Heart left ventricle (tissue), 16 donors: ENCODE data around the gene ERBB4. TPM values are rescaled to one million over a fixed set of nuclear protein-coding genes. Genes with fewer than 3 reads are reported as not detected.
"Not testable (repeated sequence)": the region's sequence is repeated elsewhere in the genome, so short reads cannot be mapped to it uniquely, and the experiment has no call there.

Experiments
- ATAC-seq, 4 donors: fragments of 200-7000 bp; cut with Tn5 transposase; one replicate each; pipeline ENCODE4 v1.9.1; 2020 to 2022; ENCODE audit warnings: moderate library complexity in 4 of 4, mild to moderate bottlenecking in 3 of 4, moderate number of reproducible peaks in 1 of 4
- DNase-seq, 5 donors: peaks; one replicate each; pipeline ENCODE4 v3.0.0-alpha.2; 2020
- H3K27ac ChIP-seq, 12 donors: fragments of 200-600 bp; sonication (generic) in 4 of 12; one replicate each; pipeline versions ENCODE4 v1.5.0 to v1.8.0; 2016 to 2022; ENCODE audit warnings: mild to moderate bottlenecking in 2 of 12
- H3K27me3 ChIP-seq, 9 donors: fragments of 200-600 bp; sonication (generic) in 2 of 9; one replicate each; pipeline versions ENCODE4 v1.5.1 to v1.8.0; 2016 to 2022; ENCODE audit warnings: mild to moderate bottlenecking in 3 of 9
- H3K36me3 ChIP-seq, 9 donors: fragments of 200-600 bp; sonication (generic) in 2 of 9; one replicate each; pipeline versions ENCODE4 v1.5.0 to v1.8.0; 2018 to 2022; ENCODE audit warnings: mild to moderate bottlenecking in 2 of 9
- H3K4me1 ChIP-seq, 12 donors: fragments of 200-600 bp; sonication (generic) in 4 of 12; one replicate each; pipeline versions ENCODE4 v1.5.0 to v1.8.0; 2016 to 2022; ENCODE audit warnings: mild to moderate bottlenecking in 3 of 12
- H3K4me3 ChIP-seq, 12 donors: fragments of 200-600 bp; sonication (generic) in 4 of 12; one replicate each; pipeline versions ENCODE4 v1.5.0 to v1.8.0; 2017 to 2022; ENCODE audit warnings: mild to moderate bottlenecking in 9 of 12, moderate library complexity in 4 of 12
- H3K9me3 ChIP-seq, 12 donors: fragments of 200-600 bp; sonication (generic) in 4 of 12; one replicate each; pipeline versions ENCODE4 v1.5.0 to v1.8.0; 2016 to 2022; ENCODE audit warnings: mild to moderate bottlenecking in 1 of 12
- POLR2A ChIP-seq, 2 donors: fragments of 450-650 bp; IDR thresholded peaks; one replicate each; pipeline ENCODE4 v1.6.1; 2017; ENCODE audit warnings: antibody characterized with exemption in 2 of 2, mild to moderate bottlenecking in 2 of 2, moderate library complexity in 2 of 2
- WGBS, 4 donors: extraction: QIAGEN DNeasy Blood & Tissue Kit in 2 of 4; methylation state at CpG; one replicate each; pipeline versions ENCODE4 v1.1.5 to v1.1.7; 2013 to 2018; 5-methylcytosine and 5-hydroxymethylcytosine counted together
- intact Hi-C, 10 donors: fragments of 100-400 bp; cut with DNase I; formaldehyde crosslinking; loops; one replicate each; pipeline versions ENCODE4 v1.11.1 to v1.14.2; 2022
- polyA plus RNA-seq, 2 donors: library from polyadenylated mRNA; stranded (reverse); fragments of 200-250 nt; gene quantifications; one replicate each; pipeline ENCODE4 v1.2.3, GENCODE V29; 2013
- total RNA-seq, 9 donors: library from RNA; depleted of rRNA in 2 of 9; stranded (reverse); fragments of >200 nt in 2 of 9; fragmentation: NEBNext Ultra II Directional in 3 of 9; extraction: Animal tissue kit (Norgen Biotek cat#: 25700) in 3 of 9; gene quantifications; one replicate each; pipeline versions ENCODE4 v1.1.0 to v1.2.4, GENCODE V29; 2016 to 2023
- TF ChIP-seq, protein P1 (sequence below), 12 donors: fragments of 200-600 bp; sonication (generic) in 4 of 12; IDR thresholded peaks; one replicate each; pipeline versions ENCODE4 v1.5.0 to v1.8.0; 2018 to 2022; ENCODE audit warnings: antibody characterized with exemption in 12 of 12, mild to moderate bottlenecking in 5 of 12
- donor health status: ischemic (EF 13 %, LVEDD 7.1; RV severe dilation, severe dysfunction).
- donor health status: healthy with polysubstance abuse.
- donor health status: DM: no; HTN: yes; CAD: no.
- donor health status: DM: no; HTN: no; CAD: no.
- donor health status: ischemic (EF 25% LVEDD 6.9; RV normal size, moderate dysfunction).
- donor health status: ischemic (EF 25% LVEDD 5.7; RV mildly dilated, moderate dysfunction).
- donor health status: healthy.
- donor health status: DM: yes; HTN: yes; CAD: no.
- donor health status: ischemic (EF 35%, LVEDD 5.7; RV mildly dilated, moderate dysfunction).
- donor health status: nonischemic (EF 11% LVEDD 7.7; RV severe dilation, severe dysfunction).
- donor health status: DM: yes; HTN: yes; CAD: no.
- donor health status: PGD.
- donor health status: ischemic (EF 29% LVEDD 5.4; RV normal size, mild dysfunction).
- donor health status: nonischemic (EF 23%, LVEDD 6.1; RV moderate dilation, normal function).

Gene ERBB4
- total and polyA plus RNA-seq, 11 donors, result 1.3 to 29.5 (median 11.7) TPM

DNA sequence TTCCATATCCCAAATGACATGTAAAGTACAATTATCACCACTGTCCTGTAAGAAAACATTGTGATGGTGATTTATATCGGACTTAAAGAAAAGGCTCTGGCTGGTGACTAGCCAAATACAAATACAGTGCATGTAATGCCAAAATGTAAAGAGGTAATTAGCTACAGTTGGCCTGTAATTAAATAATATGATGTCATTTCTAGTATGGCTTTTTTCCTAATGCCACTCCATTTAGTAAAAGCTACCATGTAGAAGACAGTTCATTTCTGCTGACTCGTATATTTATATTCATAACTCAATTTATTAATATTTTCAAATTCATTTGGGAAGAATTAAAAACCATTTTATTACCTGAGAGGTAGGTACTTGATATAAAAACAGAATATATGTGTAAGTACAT lies 815.7 kb downstream of the ERBB4 start:
- no peak for DNase-seq
- H3K36me3 ChIP-seq, result no peaks in the 10 kb centered on the region
- intact Hi-C loops, result no loop called here
- H3K4me1 ChIP-seq, result no peaks in the 10 kb centered on the region
- H3K27me3 ChIP-seq, result no peaks in the 10 kb centered on the region
- H3K9me3 ChIP-seq, result no peaks in the 10 kb centered on the region
- H3K4me3 ChIP-seq, result no peak overlapping the region
- 85 to 89% (median 88%) methylated on average over 2 of the region's 2 CpGs for WGBS, 4 donors
- no peak overlapping the region for H3K27ac ChIP-seq
- ATAC-seq, result no peak
- TF ChIP-seq, protein P1, sequence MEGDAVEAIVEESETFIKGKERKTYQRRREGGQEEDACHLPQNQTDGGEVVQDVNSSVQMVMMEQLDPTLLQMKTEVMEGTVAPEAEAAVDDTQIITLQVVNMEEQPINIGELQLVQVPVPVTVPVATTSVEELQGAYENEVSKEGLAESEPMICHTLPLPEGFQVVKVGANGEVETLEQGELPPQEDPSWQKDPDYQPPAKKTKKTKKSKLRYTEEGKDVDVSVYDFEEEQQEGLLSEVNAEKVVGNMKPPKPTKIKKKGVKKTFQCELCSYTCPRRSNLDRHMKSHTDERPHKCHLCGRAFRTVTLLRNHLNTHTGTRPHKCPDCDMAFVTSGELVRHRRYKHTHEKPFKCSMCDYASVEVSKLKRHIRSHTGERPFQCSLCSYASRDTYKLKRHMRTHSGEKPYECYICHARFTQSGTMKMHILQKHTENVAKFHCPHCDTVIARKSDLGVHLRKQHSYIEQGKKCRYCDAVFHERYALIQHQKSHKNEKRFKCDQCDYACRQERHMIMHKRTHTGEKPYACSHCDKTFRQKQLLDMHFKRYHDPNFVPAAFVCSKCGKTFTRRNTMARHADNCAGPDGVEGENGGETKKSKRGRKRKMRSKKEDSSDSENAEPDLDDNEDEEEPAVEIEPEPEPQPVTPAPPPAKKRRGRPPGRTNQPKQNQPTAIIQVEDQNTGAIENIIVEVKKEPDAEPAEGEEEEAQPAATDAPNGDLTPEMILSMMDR (IDR thresholded peaks at IDR 0.05), result no peak
- no peak for TF ChIP-seq POLR2A (IDR thresholded peaks at IDR 0.05)

DNA sequence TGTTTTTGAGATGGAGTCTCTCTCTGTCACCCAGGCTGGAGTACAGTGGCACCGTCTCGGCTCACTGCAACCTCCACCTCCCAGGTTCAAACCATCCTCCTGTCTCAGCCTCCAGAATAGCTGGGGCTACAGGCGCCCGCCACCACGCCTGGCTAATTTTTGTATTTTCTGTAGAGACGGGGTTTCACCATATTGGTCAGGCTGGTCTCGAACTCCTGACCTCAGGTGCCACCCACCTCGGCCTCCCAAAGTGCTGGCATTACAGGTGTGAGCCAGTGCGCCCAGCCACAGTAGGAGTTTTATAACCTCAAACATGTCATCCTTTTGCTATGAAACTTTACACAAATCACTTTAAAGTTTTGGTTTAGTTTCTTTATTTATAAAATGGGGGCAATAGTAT lies 816.7 kb downstream of the ERBB4 start:
- H3K9me3 ChIP-seq, H3K4me3 ChIP-seq, H3K4me1 ChIP-seq, ATAC-seq, H3K27me3 ChIP-seq, intact Hi-C loops, H3K27ac ChIP-seq, H3K36me3 ChIP-seq, DNase-seq: not testable (repeated sequence)
- 83 to 97% (median 94%) methylated on average over 9 of the region's 9 CpGs for WGBS, 4 donors

DNA sequence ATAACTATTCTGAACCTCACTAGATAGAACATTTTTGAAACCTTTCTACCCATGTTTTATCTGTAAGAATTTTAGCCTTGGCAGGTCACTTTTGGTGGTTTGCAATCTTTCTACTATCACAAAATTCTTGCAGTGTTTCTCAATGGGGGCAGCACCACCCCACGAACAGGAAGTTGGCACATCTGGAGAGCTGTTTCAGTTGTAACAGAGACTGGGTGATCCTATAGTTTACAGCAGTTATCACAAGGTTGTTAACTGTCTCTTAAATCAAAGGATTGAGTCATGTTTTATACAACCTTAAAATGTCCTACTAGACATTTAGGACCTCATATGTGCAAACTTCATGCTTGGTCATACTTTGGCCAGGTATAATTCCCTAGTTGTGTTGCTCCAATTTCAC lies 829.2 kb downstream of the ERBB4 start:
- Histone ChIP-seq H3K27ac (no peak overlapping the region), H3K27me3 (no peaks in the 10 kb centered on the region), H3K4me1 (no peaks in the 10 kb centered on the region), H3K36me3 (no peaks in the 10 kb centered on the region), H3K4me3 (no peak overlapping the region), H3K9me3 (no peaks in the 10 kb centered on the region)
- DNase-seq (no peak), ATAC-seq (no peak)
- intact Hi-C loops, result no loop called here
- TF ChIP-seq, protein P1 (IDR thresholded peaks at IDR 0.05), result no peak
- no peak for TF ChIP-seq POLR2A (IDR thresholded peaks at IDR 0.05)
- WGBS, 4 donors, result 36 to 49% (median 44%) methylated on average over 1 of the region's 1 CpG

DNA sequence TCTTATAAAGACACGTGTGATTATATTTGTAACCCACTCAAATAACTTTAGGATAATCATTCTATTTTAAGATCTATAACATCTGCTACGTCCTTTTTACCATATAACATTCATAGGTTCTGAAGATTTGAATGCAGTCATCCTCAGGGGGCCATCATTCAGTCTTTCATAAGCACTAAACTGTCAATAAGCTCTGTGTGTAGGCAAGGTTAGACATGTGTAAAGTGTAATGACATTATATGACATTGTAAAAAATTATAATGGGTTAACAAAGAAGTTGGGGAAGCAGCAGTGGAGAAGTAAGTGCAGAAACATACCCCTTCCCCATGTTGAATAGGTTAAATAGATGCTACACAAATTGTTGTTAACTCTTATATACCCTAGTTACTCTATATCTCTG lies 845.9 kb downstream of the ERBB4 start:
- no peaks in the 10 kb centered on the region for H3K27me3 ChIP-seq
- no peak overlapping the region for H3K27ac ChIP-seq
- no peak overlapping the region for H3K4me3 ChIP-seq
- no peaks in the 10 kb centered on the region for H3K36me3 ChIP-seq
- TF ChIP-seq, protein P1 (IDR thresholded peaks at IDR 0.05), result no peak
- TF ChIP-seq POLR2A (IDR thresholded peaks at IDR 0.05), result no peak
- DNase-seq (no peak), ATAC-seq (no peak)
- no peaks in the 10 kb centered on the region for H3K4me1 ChIP-seq
- WGBS, 4 donors, result 67 to 85% (median 76%) methylated on average over 2 of the region's 2 CpGs
- intact Hi-C loops, result no loop called here
- no peaks in the 10 kb centered on the region for H3K9me3 ChIP-seq

DNA sequence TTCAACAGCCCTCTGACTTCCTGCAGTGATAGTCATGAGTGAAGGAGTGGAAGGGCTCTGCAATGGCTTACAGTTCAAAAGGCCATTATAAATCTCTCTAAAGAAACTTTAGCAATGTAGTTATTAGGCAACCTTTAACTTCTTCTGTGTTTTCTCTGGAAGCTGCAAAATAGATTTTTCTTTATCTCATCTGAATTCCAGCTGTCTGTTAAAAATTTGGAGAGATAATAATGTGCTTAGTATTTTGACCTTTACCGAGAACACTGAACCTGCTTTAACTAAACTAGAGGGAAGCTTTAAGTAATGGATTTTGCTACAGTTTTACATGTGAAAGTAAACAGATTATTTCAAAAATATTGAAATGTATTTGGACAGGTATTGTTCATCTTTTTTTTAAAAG lies 847.9 kb downstream of the ERBB4 start:
- 51 to 62% (median 57%) methylated on average over 1 of the region's 1 CpG for WGBS, 4 donors
- Histone ChIP-seq H3K36me3 (no peaks in the 10 kb centered on the region), H3K4me3 (no peak overlapping the region), H3K4me1 (no peaks in the 10 kb centered on the region), H3K9me3 (peaks cover 0 to 4% (median under 1%) of the 10 kb centered on the region in 12 donors), H3K27ac (no peak overlapping the region), H3K27me3 (no peaks in the 10 kb centered on the region)
- intact Hi-C loops, result no loop called here
- no peak for TF ChIP-seq POLR2A (IDR thresholded peaks at IDR 0.05)
- TF ChIP-seq, protein P1 (IDR thresholded peaks at IDR 0.05), result no peak
- no peak for DNase-seq
- ATAC-seq, result no peak
